WTC11 (cell line): ENCODE measurements around the gene PDE1C. TPM values are rescaled to one million over a fixed set of nuclear protein-coding genes. Genes with fewer than 3 reads are reported as not detected.

ENCODE experiments used
- ATAC-seq: fragments of 200-7000 bp; cut with Tn5 transposase; 2 replicates; pipeline ENCODE4 v1.10.0; 2021; ENCODE audit warnings: mild to moderate bottlenecking, moderate library complexity
- CTCF ChIA-PET: fragments of 300-600 bp; sonication (Branson Sonifier 250); formaldehyde crosslinking; loops from one replicate; lab custom pipeline; 2021; ENCODE audit warnings: antibody characterized with exemption; lab: Charles Lee
- POLR2A ChIA-PET: fragments of 350-600 bp; sonication (Branson Sonifier 250); formaldehyde crosslinking; loops from one replicate; lab custom pipeline; 2021; ENCODE audit warnings: antibody characterized with exemption; lab: Charles Lee
- DNase-seq: peaks from one replicate; pipeline ENCODE4 v3.0.0; 2021; ENCODE audit warnings: low spot score
- H3K27ac Mint-ChIP-seq: 2 replicates; pipeline ENCODE4 v1.8.0; 2021; ENCODE audit warnings: mixed read lengths
- H3K27me3 Mint-ChIP-seq: 2 replicates; pipeline ENCODE4 v1.8.0; 2021; ENCODE audit warnings: low read depth, mild to moderate bottlenecking, moderate library complexity, mixed read lengths
- H3K36me3 Mint-ChIP-seq: 2 replicates; pipeline ENCODE4 v1.8.0; 2021; ENCODE audit warnings: mixed read lengths
- H3K4me1 Mint-ChIP-seq: 2 replicates; pipeline ENCODE4 v1.8.0; 2022; ENCODE audit warnings: mixed read lengths
- H3K4me3 Mint-ChIP-seq: 2 replicates; pipeline ENCODE4 v1.8.0; 2021; ENCODE audit warnings: mild to moderate bottlenecking, moderate library complexity, mixed read lengths
- H3K9me3 Mint-ChIP-seq: 2 replicates; pipeline ENCODE4 v1.8.0; 2021; ENCODE audit warnings: mixed read lengths
- AR ChIP-seq: fragments of 250-450 bp; sonication (Bioruptor Pico); IDR thresholded peaks from 2 replicates; pipeline ENCODE4 v1.9.0; 2021; ENCODE audit warnings: mild to moderate bottlenecking
- ATF1 ChIP-seq: sonication (generic); formaldehyde crosslinking; IDR thresholded peaks from 2 replicates; pipeline ENCODE4 v1.8.1; 2023; ENCODE audit warnings: mild to moderate bottlenecking, moderate library complexity, missing genetic modification reagents
- ELF4 ChIP-seq: sonication (generic); formaldehyde crosslinking; IDR thresholded peaks from 2 replicates; pipeline ENCODE4 v1.8.1; 2022; ENCODE audit warnings: low read depth, mild to moderate bottlenecking, moderate library complexity, missing genetic modification reagents
- EMX1 ChIP-seq: fragments of 250-450 bp; sonication (Bioruptor Pico); IDR thresholded peaks from 2 replicates; pipeline ENCODE4 v1.8.0; 2021; ENCODE audit warnings: mild to moderate bottlenecking
- ERG ChIP-seq: fragments of 250-450 bp; sonication (Bioruptor Pico); IDR thresholded peaks from 2 replicates; pipeline ENCODE4 v1.8.0; 2021; ENCODE audit warnings: mild to moderate bottlenecking
- GRHL2 ChIP-seq: fragments of 250-450 bp; sonication (Bioruptor Pico); IDR thresholded peaks from 2 replicates; pipeline ENCODE4 v1.8.0; 2022; ENCODE audit warnings: mild to moderate bottlenecking, moderate library complexity; ENCODE audit not compliant: insufficient replicate concordance, severe bottlenecking
- IRF1 ChIP-seq: sonication (generic); formaldehyde crosslinking; IDR thresholded peaks from 2 replicates; pipeline ENCODE4 v1.8.0; 2023; ENCODE audit warnings: missing genetic modification reagents
- MAX ChIP-seq: sonication (generic); formaldehyde crosslinking; IDR thresholded peaks from 2 replicates; pipeline ENCODE4 v1.8.0; 2022; ENCODE audit warnings: mild to moderate bottlenecking, missing genetic modification reagents
- NR2C2 ChIP-seq: sonication (generic); formaldehyde crosslinking; IDR thresholded peaks from 2 replicates; pipeline ENCODE4 v1.8.0; 2022; ENCODE audit warnings: mild to moderate bottlenecking, missing genetic modification reagents
- PRRX2 ChIP-seq: fragments of 250-450 bp; sonication (Bioruptor Pico); IDR thresholded peaks from 2 replicates; pipeline ENCODE4 v1.8.0; 2021; ENCODE audit warnings: mild to moderate bottlenecking
- RELA ChIP-seq: sonication (generic); formaldehyde crosslinking; IDR thresholded peaks from 2 replicates; pipeline ENCODE4 v1.8.1; 2022; ENCODE audit warnings: missing genetic modification reagents, mild to moderate bottlenecking, borderline replicate concordance
- TCF7 ChIP-seq: sonication (generic); formaldehyde crosslinking; IDR thresholded peaks from 2 replicates; pipeline ENCODE4 v1.8.0; 2022; ENCODE audit warnings: mild to moderate bottlenecking, low read depth, missing genetic modification reagents, moderate library complexity
- USF2 ChIP-seq: sonication (generic); formaldehyde crosslinking; IDR thresholded peaks from 2 replicates; pipeline ENCODE4 v1.8.1; 2023; ENCODE audit warnings: mild to moderate bottlenecking, missing genetic modification reagents, moderate library complexity
- ZNF138 ChIP-seq: sonication (generic); formaldehyde crosslinking; conservative IDR thresholded peaks from 2 replicates; pipeline ENCODE4 v1.8.1; 2022; ENCODE audit warnings: mild to moderate bottlenecking, moderate library complexity, missing genetic modification reagents
- ZNF219 ChIP-seq: sonication (generic); formaldehyde crosslinking; IDR thresholded peaks from 2 replicates; pipeline ENCODE4 v1.8.0; 2023; ENCODE audit warnings: missing genetic modification reagents, mild to moderate bottlenecking, borderline replicate concordance
- ZNF263 ChIP-seq: sonication (generic); formaldehyde crosslinking; IDR thresholded peaks from 2 replicates; pipeline ENCODE4 v1.8.1; 2022; ENCODE audit warnings: low read depth, mild to moderate bottlenecking, moderate library complexity, missing genetic modification reagents
- ZNF671 ChIP-seq: fragments of 250-450 bp; sonication (Bioruptor Pico); IDR thresholded peaks from 2 replicates; pipeline ENCODE4 v1.8.0; 2021; ENCODE audit warnings: mild to moderate bottlenecking
- total RNA-seq: library from RNA; stranded (reverse); gene quantifications from 3 replicates; pipeline ENCODE4 v1.2.3, GENCODE V29; 2021
- TF ChIP-seq, protein P1 (sequence below): sonication (generic); formaldehyde crosslinking; IDR thresholded peaks from 2 replicates; pipeline ENCODE4 v1.8.1; 2023; ENCODE audit warnings: mild to moderate bottlenecking, missing genetic modification reagents
- TF ChIP-seq, protein P2 (sequence below): fragments of 200-600 bp; IDR thresholded peaks from 2 replicates; pipeline ENCODE4 v1.8.0; 2022; ENCODE audit warnings: antibody characterized with exemption
- TF ChIP-seq, protein P3 (sequence below): sonication (generic); formaldehyde crosslinking; IDR thresholded peaks from 2 replicates; pipeline ENCODE4 v1.8.1; 2023; ENCODE audit warnings: mild to moderate bottlenecking, missing genetic modification reagents, moderate library complexity

PDE1C gene
- total RNA-seq, 1 experiment from 2014 or later, result 0.55 TPM

GRCh38 chr7:31917256-31917655, 153.0 kb downstream of the PDE1C start:
- ChIA-PET POLR2A (no interaction called here), CTCF (interaction anchor here (1.2 kb wide), 1 partner anchor 247 kb away, joined by 3 read pairs; no protein-coding TSS in a partner anchor)
- Mint-ChIP-seq H3K9me3 (no peaks in the 10 kb centered on the region), H3K27me3 (no peaks in the 10 kb centered on the region), H3K4me3 (no peak overlapping the region), H3K4me1 (peaks cover 11% of the 10 kb centered on the region), H3K27ac (no peak overlapping the region), H3K36me3 (no peaks in the 10 kb centered on the region)
- DNase-seq (no peak), ATAC-seq (no peak)
- no peak for TF ChIP-seq AR (CRISPR knock-in tag)
- TF ChIP-seq, protein P1, sequence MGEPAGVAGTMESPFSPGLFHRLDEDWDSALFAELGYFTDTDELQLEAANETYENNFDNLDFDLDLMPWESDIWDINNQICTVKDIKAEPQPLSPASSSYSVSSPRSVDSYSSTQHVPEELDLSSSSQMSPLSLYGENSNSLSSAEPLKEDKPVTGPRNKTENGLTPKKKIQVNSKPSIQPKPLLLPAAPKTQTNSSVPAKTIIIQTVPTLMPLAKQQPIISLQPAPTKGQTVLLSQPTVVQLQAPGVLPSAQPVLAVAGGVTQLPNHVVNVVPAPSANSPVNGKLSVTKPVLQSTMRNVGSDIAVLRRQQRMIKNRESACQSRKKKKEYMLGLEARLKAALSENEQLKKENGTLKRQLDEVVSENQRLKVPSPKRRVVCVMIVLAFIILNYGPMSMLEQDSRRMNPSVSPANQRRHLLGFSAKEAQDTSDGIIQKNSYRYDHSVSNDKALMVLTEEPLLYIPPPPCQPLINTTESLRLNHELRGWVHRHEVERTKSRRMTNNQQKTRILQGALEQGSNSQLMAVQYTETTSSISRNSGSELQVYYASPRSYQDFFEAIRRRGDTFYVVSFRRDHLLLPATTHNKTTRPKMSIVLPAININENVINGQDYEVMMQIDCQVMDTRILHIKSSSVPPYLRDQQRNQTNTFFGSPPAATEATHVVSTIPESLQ (CRISPR knock-in tag), result no peak
- no peak for TF ChIP-seq NR2C2
- no peak for TF ChIP-seq ZNF263 (CRISPR knock-in tag)
- no peak for TF ChIP-seq EMX1 (CRISPR knock-in tag)
- no peak for TF ChIP-seq ZNF671 (CRISPR knock-in tag)
- no peak for TF ChIP-seq RELA (CRISPR knock-in tag)
- TF ChIP-seq, protein P2, sequence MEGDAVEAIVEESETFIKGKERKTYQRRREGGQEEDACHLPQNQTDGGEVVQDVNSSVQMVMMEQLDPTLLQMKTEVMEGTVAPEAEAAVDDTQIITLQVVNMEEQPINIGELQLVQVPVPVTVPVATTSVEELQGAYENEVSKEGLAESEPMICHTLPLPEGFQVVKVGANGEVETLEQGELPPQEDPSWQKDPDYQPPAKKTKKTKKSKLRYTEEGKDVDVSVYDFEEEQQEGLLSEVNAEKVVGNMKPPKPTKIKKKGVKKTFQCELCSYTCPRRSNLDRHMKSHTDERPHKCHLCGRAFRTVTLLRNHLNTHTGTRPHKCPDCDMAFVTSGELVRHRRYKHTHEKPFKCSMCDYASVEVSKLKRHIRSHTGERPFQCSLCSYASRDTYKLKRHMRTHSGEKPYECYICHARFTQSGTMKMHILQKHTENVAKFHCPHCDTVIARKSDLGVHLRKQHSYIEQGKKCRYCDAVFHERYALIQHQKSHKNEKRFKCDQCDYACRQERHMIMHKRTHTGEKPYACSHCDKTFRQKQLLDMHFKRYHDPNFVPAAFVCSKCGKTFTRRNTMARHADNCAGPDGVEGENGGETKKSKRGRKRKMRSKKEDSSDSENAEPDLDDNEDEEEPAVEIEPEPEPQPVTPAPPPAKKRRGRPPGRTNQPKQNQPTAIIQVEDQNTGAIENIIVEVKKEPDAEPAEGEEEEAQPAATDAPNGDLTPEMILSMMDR, result no peak
- TF ChIP-seq, protein P3, sequence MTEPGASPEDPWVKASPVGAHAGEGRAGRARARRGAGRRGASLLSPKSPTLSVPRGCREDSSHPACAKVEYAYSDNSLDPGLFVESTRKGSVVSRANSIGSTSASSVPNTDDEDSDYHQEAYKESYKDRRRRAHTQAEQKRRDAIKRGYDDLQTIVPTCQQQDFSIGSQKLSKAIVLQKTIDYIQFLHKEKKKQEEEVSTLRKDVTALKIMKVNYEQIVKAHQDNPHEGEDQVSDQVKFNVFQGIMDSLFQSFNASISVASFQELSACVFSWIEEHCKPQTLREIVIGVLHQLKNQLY (CRISPR knock-in tag), result no peak
- no peak for TF ChIP-seq GRHL2 (CRISPR knock-in tag)
- TF ChIP-seq ELF4, result no peak
- no peak for TF ChIP-seq MAX (CRISPR knock-in tag)

DNA sequence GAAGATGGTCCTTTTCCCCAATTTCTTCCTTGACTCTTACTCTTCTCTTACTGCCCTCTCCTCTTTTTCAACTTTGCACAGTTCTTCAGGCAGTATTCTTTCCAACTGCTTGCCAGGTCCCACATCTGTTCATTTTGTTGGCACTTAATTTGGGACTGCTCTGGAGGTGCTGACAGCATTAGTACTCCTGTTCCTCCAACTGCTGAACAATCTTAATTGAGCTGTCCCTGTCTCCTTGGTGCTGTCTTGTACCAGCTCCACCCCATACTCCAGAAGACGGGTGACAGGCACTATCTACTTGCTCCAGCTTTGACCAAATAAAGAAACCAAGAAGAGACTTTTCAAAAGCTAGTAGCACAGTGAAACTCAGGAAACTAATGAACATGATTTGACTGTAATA, 160.0 kb downstream of the PDE1C start:
- peaks cover 11% of the 10 kb centered on the region for H3K4me1 Mint-ChIP-seq
- ATAC-seq (no peak), DNase-seq (no peak)
- no peak for TF ChIP-seq USF2 (CRISPR knock-in tag)
- H3K36me3 Mint-ChIP-seq, result no peaks in the 10 kb centered on the region
- H3K9me3 Mint-ChIP-seq, result no peaks in the 10 kb centered on the region
- H3K4me3 Mint-ChIP-seq, result no peak overlapping the region
- ChIA-PET POLR2A (no interaction called here), CTCF (no interaction called here)
- H3K27me3 Mint-ChIP-seq, result no peaks in the 10 kb centered on the region
- H3K27ac Mint-ChIP-seq, result no peak overlapping the region

DNA sequence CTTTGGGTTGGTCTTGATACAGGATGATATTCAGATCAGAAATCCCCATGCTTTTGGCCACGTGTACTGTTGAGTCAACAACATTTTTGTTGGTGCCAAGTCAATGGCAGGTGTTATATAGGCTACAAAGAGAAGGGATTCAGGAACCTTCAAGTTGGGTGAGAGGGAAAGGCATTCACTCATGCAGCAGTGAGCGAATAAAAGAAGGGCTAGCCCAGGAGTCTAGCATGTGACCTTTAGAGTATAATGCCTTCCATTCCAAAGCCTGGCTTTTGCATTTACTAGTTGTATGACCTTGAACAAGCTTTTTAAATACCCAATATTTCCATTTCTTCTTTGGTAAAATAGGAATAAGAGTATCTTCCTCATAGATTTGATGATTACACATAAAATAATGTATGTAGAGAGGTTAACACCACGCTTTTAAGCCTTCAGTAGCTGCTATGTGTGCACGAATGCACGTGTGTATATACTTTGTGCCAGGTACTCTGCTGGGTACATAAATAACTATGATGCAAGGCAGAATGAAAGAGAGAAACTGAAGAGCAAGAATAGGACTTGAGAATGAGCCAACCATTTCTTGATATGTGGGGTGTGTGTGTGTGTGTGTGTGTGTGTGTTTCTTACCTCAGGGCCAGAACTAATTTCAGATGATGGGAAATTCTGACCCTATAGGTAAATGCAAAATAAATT, 163.6 kb downstream of the PDE1C start:
- DNase-seq, result no peak
- POLR2A ChIA-PET, result no interaction called here
- TF ChIP-seq ERG (CRISPR knock-in tag), result no peak
- no peak for TF ChIP-seq ZNF263 (CRISPR knock-in tag)
- no peak for TF ChIP-seq ATF1 (CRISPR knock-in tag)
- no peak for TF ChIP-seq MAX (CRISPR knock-in tag)
- no peak for TF ChIP-seq TCF7
- TF ChIP-seq PRRX2 (CRISPR knock-in tag), result no peak
- TF ChIP-seq ZNF138 (CRISPR knock-in tag), result no peak
- no peak for TF ChIP-seq IRF1 (CRISPR knock-in tag)
- TF ChIP-seq ZNF219, result no peak

More for the DNA sequence above, 163.6 kb downstream of the PDE1C start:
- no peaks in the 10 kb centered on the region for H3K4me1 Mint-ChIP-seq
- ATAC-seq, result no peak
- H3K27ac Mint-ChIP-seq, result no peak overlapping the region
- H3K4me3 Mint-ChIP-seq, result no peak overlapping the region
- no peaks in the 10 kb centered on the region for H3K36me3 Mint-ChIP-seq
- no peaks in the 10 kb centered on the region for H3K9me3 Mint-ChIP-seq
- CTCF ChIA-PET, result no interaction called here
- H3K27me3 Mint-ChIP-seq, result no peaks in the 10 kb centered on the region
